NCI-H146 (cell line): Measurements from ENCODE around the gene DHX38.
"Not testable (repeated sequence)": the region's sequence is repeated elsewhere in the genome, so short reads cannot be mapped to it uniquely, and the experiment has no call there.

Experiments used
- DNase-seq: peaks from one replicate; lab custom pipeline; 2025; lab: John Stamatoyannopoulos, UW

DHX38 gene

DNA sequence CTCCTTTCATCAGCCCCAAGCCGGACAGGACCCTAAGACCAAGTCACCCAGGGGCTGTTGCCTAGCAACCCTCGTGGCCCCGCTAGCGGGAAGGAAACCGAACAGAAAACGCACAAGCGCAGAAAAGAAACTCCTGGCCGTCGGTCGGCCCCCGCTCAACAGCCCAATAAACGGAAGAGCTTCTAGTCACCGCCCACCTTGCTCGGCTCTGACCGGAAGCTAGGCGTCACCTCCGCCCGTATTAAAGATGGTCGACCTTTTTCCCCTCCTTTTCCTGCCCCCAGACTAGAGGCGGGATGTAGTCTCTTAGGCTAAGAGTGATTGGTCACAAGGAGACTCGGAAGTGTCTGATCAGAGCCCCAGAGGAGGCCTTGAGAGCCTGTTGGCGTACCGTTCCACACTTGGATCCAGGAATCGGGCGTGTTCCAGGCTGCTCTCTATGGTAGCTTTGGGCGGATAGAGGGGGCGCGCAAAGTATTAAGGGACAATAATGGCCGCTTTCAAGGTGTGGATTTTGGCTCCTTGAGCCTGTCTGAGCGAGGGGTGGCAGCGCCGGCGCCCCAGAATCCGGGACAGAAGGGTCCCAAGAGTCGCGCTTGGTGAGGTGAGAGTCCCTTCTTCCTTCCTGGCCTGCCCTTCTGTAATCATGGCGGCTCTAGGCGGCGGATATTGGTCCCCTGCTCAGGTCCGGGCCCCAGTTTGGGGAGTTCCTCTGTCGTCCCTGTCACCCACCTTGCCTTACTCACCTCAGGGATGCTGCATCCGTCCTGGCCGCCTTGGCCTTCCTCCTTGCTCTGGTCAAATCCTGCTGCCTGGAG lies at the start of gene DHX38, which contains the start of gene TXNL4B:
Gene DHX38, plus strand, starts transcription at position 400 of the 818 bp plus-strand sequence. CDS start 2,311 bp downstream, outside the sequence.
Gene TXNL4B, minus strand, starts transcription at position 173 of the 818 bp plus-strand sequence. CDS start 2,871 bp downstream, outside the sequence.
- DNase-seq = peak; percentile 96

DNA sequence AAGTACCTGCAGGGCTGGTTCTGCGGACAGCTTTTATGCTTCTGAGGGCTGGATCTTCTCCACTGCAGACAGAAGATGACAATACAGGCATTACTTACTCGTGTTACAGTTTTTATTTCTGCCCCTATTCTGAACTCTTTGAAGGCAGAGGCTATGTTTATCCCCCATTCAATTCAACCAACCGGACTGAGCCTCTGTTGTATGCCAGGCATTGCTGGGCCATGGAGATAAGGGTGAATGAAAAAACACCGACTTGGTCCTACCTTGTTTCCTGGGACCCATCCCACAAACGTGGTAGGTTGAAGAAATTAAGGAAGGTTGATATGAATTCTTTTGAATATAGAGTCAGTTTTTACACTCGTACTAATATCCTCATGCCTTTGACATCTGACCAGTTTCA lies 49.4 kb upstream of the DHX38 start:
- no peak for DNase-seq

DNA sequence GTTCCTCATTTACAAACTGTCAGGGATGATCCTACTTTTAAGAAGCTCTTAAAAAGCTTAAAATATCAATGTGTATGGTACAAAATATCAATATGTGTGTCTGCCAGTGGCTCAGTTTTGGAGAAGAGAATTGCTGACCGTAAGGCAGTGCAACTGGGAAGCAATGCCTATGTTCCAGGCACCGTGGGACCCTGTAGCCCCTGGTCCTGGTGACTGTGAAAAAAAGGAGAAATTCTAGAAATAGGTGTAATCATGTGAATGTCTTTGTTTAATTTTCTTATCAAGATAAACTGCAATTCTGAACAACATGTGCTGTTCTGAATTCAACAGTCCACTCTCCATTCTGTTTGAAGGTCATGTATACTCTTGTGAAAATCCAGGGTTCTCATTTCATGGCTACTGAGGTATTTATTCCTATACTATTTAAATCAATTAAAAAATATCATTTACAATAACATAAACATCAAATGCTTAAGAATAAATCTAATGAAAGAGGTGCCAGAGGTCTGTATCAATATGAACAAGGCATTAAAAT lies 48.8 kb upstream of the DHX38 start:
- DNase-seq = no peak

GRCh38 chr16:72049110-72049509 lies 44.5 kb upstream of the DHX38 start:
- DNase-seq = no peak

DNA sequence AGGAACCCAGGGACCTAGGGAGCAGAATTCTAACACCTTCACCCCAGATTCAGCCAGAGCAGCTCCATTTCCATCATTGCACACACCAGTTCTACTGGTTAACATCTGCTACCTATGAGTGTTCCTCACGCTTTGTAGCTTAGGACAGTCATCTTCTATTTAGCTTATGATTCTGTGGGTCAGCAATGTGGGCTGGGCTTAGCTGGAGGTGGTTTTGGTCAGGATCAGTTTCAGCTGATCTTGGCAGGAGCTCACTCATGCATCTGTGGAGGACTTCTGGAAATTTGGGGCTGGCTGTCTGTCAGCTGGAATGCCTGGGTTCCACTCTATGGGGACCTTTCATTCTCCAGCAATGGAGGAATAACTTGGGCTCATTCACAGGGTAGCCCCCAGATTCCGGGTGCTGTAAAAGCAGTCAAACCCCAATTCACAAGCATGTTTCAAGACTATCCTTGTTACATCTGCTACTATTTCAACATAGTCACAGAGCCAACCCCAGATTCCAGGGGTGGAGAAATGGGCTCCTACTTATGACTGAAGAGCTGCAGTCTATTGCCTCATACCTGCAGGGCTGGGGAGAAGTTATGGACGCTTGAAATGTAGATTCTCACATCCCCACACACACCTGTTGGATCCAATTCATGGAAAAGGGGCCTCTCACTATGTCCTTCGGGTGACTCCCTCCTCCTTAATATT lies 42.7 kb upstream of the DHX38 start:
- DNase-seq = no peak

DNA sequence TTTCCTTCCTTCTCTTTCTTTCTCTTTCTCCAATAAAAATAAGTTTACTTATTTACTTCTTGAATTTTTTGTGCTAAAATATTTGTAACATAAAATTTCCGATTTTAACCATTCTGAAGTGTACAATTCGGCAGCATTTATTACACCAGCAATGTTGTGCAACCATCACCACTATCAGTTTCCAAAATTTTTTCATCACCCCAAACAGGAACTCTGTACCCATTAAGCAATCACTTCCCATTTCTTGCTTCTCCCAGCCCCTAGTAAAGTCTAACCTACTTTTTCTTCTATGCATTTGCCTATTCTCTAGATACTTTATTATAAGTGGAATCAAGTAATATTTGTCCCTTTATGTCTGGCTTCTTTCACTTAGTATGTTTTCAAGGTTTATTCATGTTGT lies 41.8 kb upstream of the DHX38 start:
- DNase-seq = no peak

GRCh38 chr16:72054254-72054847 lies 39.3 kb upstream of the DHX38 start, which contains the start of gene HP:
Gene HP (plus strand): TSS chr16:72054505. CDS start chr16:72054653, 148 bp downstream.
- DNase-seq = not testable (repeated sequence)

- DNase-seq = no peak
Observed at GRCh38 chr16:72055911-72056310, 37.7 kb upstream of the DHX38 start.

DNA sequence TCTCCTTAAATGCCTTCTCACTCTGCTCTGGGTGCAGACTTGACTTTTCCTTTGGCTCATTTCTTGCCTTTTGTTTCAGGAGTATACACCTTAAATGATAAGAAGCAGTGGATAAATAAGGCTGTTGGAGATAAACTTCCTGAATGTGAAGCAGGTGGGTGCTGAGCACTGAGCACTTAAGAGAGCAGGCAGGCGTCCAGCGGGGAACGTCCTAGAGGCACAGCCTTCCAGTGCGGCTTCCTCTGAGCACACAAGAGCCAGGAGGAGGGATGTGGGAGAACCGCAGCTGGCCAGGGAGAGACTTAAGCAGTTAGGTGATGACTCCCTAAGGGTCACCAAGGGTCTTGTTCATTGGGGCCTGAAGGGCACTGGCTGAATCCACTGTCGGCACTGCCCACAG lies 36.3 kb upstream of the DHX38 start:
- not testable (repeated sequence) for DNase-seq

- not testable (repeated sequence) for DNase-seq
Observed at GRCh38 chr16:72059060-72059459, 34.6 kb upstream of the DHX38 start.

- DNase-seq = no peak
Observed at GRCh38 chr16:72060405-72060804, 33.2 kb upstream of the DHX38 start.

DNA sequence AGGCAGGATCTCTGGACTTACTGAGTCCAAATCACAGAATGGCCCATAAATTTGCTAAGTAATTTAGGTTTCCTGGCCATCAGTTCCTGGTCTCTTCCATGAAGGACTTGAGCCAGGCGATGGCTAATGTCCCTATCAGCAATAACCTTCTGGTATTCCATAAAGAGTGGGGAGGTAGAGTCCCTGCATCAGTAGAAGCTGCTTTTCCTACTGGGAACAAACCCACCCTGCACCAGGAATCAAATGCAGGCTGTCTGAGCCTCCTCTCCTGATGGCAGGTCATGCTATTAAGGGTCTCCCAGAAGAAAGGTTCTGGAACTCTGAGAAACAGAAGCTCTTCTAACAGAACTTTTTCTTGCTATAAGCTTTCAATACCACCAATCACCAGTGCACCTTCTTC lies 32.1 kb upstream of the DHX38 start:
- no peak for DNase-seq

DNA sequence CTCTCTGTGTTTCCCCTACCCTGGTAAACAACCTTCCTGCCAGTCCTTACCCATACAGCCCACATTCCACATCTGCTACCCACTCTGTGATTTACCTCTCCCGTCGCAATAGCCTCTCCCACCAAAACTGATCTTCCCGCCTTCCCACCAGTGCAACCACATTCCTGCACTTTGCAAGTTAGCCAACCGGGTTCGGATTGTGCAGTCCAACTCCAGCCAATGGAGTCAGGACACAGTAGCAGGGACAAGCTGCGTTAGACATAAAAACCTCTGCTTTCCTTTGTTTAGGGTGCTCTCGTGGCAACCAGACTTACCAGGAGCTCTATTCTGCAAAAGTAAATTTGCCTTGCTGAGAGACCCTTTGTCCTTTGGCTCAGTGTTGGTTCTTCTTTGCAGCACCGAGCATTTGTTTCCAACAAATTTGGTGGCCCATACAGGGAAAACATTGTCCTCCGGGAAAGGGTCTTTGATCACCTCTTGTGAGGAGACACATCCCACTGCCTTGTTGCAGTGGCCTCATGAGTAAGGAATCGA lies 29.2 kb upstream of the DHX38 start:
- DNase-seq = no peak

DNA sequence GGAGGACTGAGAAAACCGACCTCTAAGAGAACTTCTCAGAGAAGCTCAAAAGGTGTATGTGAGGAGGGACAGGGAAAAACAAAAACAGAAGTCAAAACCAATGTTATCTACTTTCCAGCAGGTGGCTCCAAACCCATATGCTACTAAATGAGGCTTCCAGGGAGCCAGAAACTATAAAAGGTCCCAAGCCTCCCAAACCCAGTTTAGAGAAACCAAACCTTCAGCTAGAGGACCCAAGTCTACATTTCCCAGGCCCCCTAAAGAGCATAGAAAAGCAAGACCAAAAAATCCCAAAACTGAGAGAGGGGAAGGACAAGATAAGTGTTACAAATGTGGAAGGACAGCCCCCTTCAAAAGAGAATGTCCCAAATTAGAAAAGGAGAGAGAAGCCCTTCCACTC lies 26.9 kb upstream of the DHX38 start:
- peak; percentile 41 for DNase-seq

GRCh38 chr16:72068930-72069329 lies 24.7 kb upstream of the DHX38 start:
- no peak for DNase-seq

DNA sequence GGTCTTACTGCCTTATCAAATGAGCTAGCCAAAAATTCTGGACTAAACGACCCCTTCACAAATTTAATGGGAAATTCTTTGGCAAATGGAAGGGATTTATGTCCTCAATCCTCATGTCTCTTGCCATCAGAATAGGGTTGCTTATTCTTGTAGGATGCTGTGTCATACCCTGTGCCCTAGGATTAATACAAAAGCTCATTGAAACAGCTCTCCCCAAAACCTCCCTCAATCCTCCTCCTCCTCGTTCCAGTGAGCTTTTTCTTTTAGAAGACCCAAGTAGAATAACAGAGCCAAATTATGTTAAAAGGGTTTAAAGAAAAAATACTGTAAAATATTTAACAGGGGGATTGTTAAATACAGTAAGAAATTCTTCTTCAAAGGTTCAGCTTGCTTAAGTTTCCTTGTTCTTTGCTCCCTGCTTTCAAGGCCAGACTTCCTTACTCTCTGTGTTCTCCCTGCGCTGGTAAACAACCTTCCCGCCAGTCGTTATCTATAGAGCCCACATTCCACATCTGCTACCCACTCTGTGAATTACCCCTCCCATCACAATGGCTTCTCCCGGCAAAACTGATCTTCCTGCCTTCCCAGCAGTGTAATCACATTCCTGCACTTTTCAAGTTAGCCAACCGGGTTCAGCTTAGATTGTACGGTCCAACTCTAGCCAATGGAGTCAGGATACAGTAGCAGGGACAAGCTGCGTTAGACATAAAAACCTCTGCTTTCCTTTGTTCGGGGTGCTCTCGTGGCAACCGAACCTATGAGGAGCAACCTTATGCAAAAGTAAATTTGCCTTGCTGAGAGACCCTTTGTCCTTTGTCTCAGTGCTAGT lies 20.9 kb upstream of the DHX38 start:
- DNase-seq = no peak

GRCh38 chr16:72073560-72074230 lies 20.0 kb upstream of the DHX38 start:
- DNase-seq = no peak

DNA sequence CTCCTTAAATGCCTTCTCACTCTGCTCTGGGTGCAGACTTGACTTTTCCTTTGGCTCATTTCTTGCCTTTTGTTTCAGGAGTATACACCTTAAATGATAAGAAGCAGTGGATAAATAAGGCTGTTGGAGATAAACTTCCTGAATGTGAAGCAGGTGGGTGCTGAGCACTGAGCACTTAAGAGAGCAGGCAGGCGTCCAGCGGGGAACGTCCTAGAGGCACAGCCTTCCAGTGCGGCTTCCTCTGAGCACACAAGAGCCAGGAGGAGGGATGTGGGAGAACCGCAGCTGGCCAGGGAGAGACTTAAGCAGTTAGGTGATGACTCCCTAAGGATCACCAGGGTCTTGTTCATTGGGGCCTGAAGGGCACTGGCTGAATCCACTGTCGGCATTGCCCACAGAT lies 18.6 kb upstream of the DHX38 start:
- not testable (repeated sequence) for DNase-seq

DNA sequence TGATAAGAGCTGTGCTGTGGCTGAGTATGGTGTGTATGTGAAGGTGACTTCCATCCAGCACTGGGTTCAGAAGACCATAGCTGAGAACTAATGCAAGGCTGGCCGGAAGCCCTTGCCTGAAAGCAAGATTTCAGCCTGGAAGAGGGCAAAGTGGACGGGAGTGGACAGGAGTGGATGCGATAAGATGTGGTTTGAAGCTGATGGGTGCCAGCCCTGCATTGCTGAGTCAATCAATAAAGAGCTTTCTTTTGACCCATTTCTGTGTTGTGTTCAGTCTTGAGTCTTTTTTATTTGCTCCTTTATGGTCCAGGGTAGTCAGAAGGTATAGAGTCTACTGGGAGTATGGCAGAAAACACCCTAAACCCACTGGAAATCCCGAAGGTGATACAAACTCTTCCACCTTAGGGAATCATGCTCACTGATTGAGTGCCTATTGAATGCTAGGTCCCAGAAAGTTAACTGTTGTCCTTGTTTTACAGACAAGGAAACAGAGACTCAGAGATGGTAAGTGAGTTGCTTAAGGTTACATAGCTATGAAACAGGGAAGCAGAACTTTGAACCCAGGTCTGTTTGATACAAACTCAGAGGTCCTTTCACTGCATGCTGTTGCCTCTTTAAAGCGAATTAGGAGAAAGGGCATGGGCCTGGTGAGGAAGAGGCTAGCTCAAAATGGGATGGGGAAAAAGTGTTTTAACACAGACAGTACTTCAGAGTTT lies 16.5 kb upstream of the DHX38 start:
- not testable (repeated sequence) for DNase-seq
